WTC11 (cell line): ENCODE results near the gene MTMR3. TPM values are rescaled to one million over a fixed set of nuclear protein-coding genes. Genes with fewer than 3 reads are reported as not detected.

ENCODE experiments used
- ATAC-seq: fragments of 200-7000 bp; cut with Tn5 transposase; 2 replicates; pipeline ENCODE4 v1.10.0; 2021; ENCODE audit warnings: mild to moderate bottlenecking, moderate library complexity
- CTCF ChIA-PET: fragments of 300-600 bp; sonication (Branson Sonifier 250); formaldehyde crosslinking; loops from one replicate; lab custom pipeline; 2021; ENCODE audit warnings: antibody characterized with exemption; lab: Charles Lee
- POLR2A ChIA-PET: fragments of 350-600 bp; sonication (Branson Sonifier 250); formaldehyde crosslinking; loops from one replicate; lab custom pipeline; 2021; ENCODE audit warnings: antibody characterized with exemption; lab: Charles Lee
- DNase-seq: peaks from one replicate; pipeline ENCODE4 v3.0.0; 2021; ENCODE audit warnings: low spot score
- H3K27ac Mint-ChIP-seq: 2 replicates; pipeline ENCODE4 v1.8.0; 2021; ENCODE audit warnings: mixed read lengths
- H3K27me3 Mint-ChIP-seq: 2 replicates; pipeline ENCODE4 v1.8.0; 2021; ENCODE audit warnings: low read depth, mild to moderate bottlenecking, moderate library complexity, mixed read lengths
- H3K36me3 Mint-ChIP-seq: 2 replicates; pipeline ENCODE4 v1.8.0; 2021; ENCODE audit warnings: mixed read lengths
- H3K4me1 Mint-ChIP-seq: 2 replicates; pipeline ENCODE4 v1.8.0; 2022; ENCODE audit warnings: mixed read lengths
- H3K4me3 Mint-ChIP-seq: 2 replicates; pipeline ENCODE4 v1.8.0; 2021; ENCODE audit warnings: mild to moderate bottlenecking, moderate library complexity, mixed read lengths
- H3K9me3 Mint-ChIP-seq: 2 replicates; pipeline ENCODE4 v1.8.0; 2021; ENCODE audit warnings: mixed read lengths
- ARID4B ChIP-seq: sonication (generic); formaldehyde crosslinking; IDR thresholded peaks from 2 replicates; pipeline ENCODE4 v1.8.0; 2023; ENCODE audit warnings: missing genetic modification reagents, mild to moderate bottlenecking, borderline replicate concordance
- ATF1 ChIP-seq: sonication (generic); formaldehyde crosslinking; IDR thresholded peaks from 2 replicates; pipeline ENCODE4 v1.8.1; 2023; ENCODE audit warnings: mild to moderate bottlenecking, moderate library complexity, missing genetic modification reagents
- ATF2 ChIP-seq: sonication (generic); formaldehyde crosslinking; IDR thresholded peaks from 2 replicates; pipeline ENCODE4 v1.8.1; 2022; ENCODE audit warnings: low read depth, missing genetic modification reagents, borderline replicate concordance
- ATF6 ChIP-seq: sonication (generic); formaldehyde crosslinking; IDR thresholded peaks from 2 replicates; pipeline ENCODE4 v1.8.1; 2023; ENCODE audit warnings: mild to moderate bottlenecking, missing genetic modification reagents
- CTCF ChIP-seq: fragments of 200-600 bp; IDR thresholded peaks from 2 replicates; pipeline ENCODE4 v1.8.0; 2022; ENCODE audit warnings: antibody characterized with exemption
- FOXJ3 ChIP-seq: sonication (generic); formaldehyde crosslinking; IDR thresholded peaks from 2 replicates; pipeline ENCODE4 v1.9.0; 2021; ENCODE audit warnings: missing genetic modification reagents, mild to moderate bottlenecking, borderline replicate concordance
- GABPB1 ChIP-seq: sonication (generic); formaldehyde crosslinking; IDR thresholded peaks from 2 replicates; pipeline ENCODE4 v1.8.1; 2023; ENCODE audit warnings: mild to moderate bottlenecking, missing genetic modification reagents
- GTF2I ChIP-seq: fragments of 250-450 bp; sonication (Bioruptor Pico); conservative IDR thresholded peaks from 2 replicates; pipeline ENCODE4 v1.4.0; 2021; ENCODE audit warnings: mild to moderate bottlenecking
- IRF1 ChIP-seq: sonication (generic); formaldehyde crosslinking; IDR thresholded peaks from 2 replicates; pipeline ENCODE4 v1.8.0; 2023; ENCODE audit warnings: missing genetic modification reagents
- JAZF1 ChIP-seq: fragments of 250-450 bp; sonication (Bioruptor Pico); IDR thresholded peaks from 2 replicates; pipeline ENCODE4 v1.9.0; 2021; ENCODE audit warnings: moderate library complexity, mild to moderate bottlenecking, inconsistent platforms
- MAX ChIP-seq: sonication (generic); formaldehyde crosslinking; IDR thresholded peaks from 2 replicates; pipeline ENCODE4 v1.8.0; 2022; ENCODE audit warnings: mild to moderate bottlenecking, missing genetic modification reagents
- NR3C1 ChIP-seq: sonication (generic); formaldehyde crosslinking; conservative IDR thresholded peaks from 2 replicates; pipeline ENCODE4 v1.8.1; 2023; ENCODE audit warnings: low read depth, mild to moderate bottlenecking, missing genetic modification reagents
- PRRX2 ChIP-seq: fragments of 250-450 bp; sonication (Bioruptor Pico); IDR thresholded peaks from 2 replicates; pipeline ENCODE4 v1.8.0; 2021; ENCODE audit warnings: mild to moderate bottlenecking
- SMAD3 ChIP-seq: sonication (generic); formaldehyde crosslinking; IDR thresholded peaks from 2 replicates; pipeline ENCODE4 v1.8.0; 2022; ENCODE audit warnings: missing genetic modification reagents, mild to moderate bottlenecking, borderline replicate concordance
- SOX15 ChIP-seq: fragments of 250-450 bp; sonication (Bioruptor Pico); IDR thresholded peaks from 2 replicates; pipeline ENCODE4 v1.9.0; 2021; ENCODE audit warnings: mild to moderate bottlenecking
- TEAD4 ChIP-seq: sonication (generic); formaldehyde crosslinking; IDR thresholded peaks from 2 replicates; pipeline ENCODE4 v1.8.0; 2022; ENCODE audit warnings: mild to moderate bottlenecking, missing genetic modification reagents
- USF1 ChIP-seq: sonication (generic); formaldehyde crosslinking; IDR thresholded peaks from 2 replicates; pipeline ENCODE4 v1.8.0; 2022; ENCODE audit warnings: mild to moderate bottlenecking, missing genetic modification reagents
- ZBTB21 ChIP-seq: sonication (generic); formaldehyde crosslinking; IDR thresholded peaks from 2 replicates; pipeline ENCODE4 v1.8.1; 2023; ENCODE audit warnings: mild to moderate bottlenecking, missing genetic modification reagents, borderline replicate concordance
- ZMAT4 ChIP-seq: fragments of 250-450 bp; sonication (Bioruptor Pico); IDR thresholded peaks from 2 replicates; pipeline ENCODE4 v1.9.0; 2021; ENCODE audit warnings: mild to moderate bottlenecking
- ZNF219 ChIP-seq: sonication (generic); formaldehyde crosslinking; IDR thresholded peaks from 2 replicates; pipeline ENCODE4 v1.8.0; 2023; ENCODE audit warnings: missing genetic modification reagents, mild to moderate bottlenecking, borderline replicate concordance
- total RNA-seq: library from RNA; stranded (reverse); gene quantifications from 3 replicates; pipeline ENCODE4 v1.2.3, GENCODE V29; 2021

Gene MTMR3
- total RNA-seq, 1 experiment from 2014 or later: 19.2 TPM

- POLR2A ChIA-PET: no interaction called here
- H3K4me1 Mint-ChIP-seq: peaks cover 17% of the 10 kb centered on the region
- TF ChIP-seq IRF1 (CRISPR knock-in tag) (no peak), ATF1 (CRISPR knock-in tag) (no peak), JAZF1 (CRISPR knock-in tag) (no peak), GTF2I (no peak), NR3C1 (CRISPR knock-in tag) (no peak), FOXJ3 (CRISPR knock-in tag) (no peak), ZMAT4 (CRISPR knock-in tag) (no peak), MAX (CRISPR knock-in tag) (no peak), ARID4B (no peak), USF1 (CRISPR knock-in tag) (no peak), PRRX2 (CRISPR knock-in tag) (no peak), ATF6 (CRISPR knock-in tag) (no peak), SOX15 (CRISPR knock-in tag) (no peak), TEAD4 (no peak), GABPB1 (CRISPR knock-in tag) (no peak), SMAD3 (CRISPR knock-in tag) (no peak), ZBTB21 (no peak), ATF2 (CRISPR knock-in tag) (no peak), ZNF219 (CRISPR knock-in tag) (no peak), CTCF (no peak)
- peaks cover 33% of the 10 kb centered on the region for H3K36me3 Mint-ChIP-seq
- DNase-seq (no peak), ATAC-seq (no peak)
- H3K27me3 Mint-ChIP-seq: no peaks in the 10 kb centered on the region
- H3K27ac Mint-ChIP-seq: peak overlapping the region; percentile 38; the same call in 1 of the 2 replicates
- peaks cover 26% of the 10 kb centered on the region for H3K9me3 Mint-ChIP-seq
- CTCF ChIA-PET: no interaction called here
- H3K4me3 Mint-ChIP-seq: no peak overlapping the region
Observed at GRCh38 chr22:29940526-29940925, 57.6 kb downstream of the MTMR3 start.
